Lower leg skin (tissue), 4 donors: Measurements from ENCODE around the gene CFL2. TPM values are rescaled to one million over a fixed set of nuclear protein-coding genes. Genes with fewer than 3 reads are reported as not detected.
"Not testable (repeated sequence)": the region's sequence is repeated elsewhere in the genome, so short reads cannot be mapped to it uniquely, and the experiment has no call there.

Source experiments
- DNase-seq, 2 donors: peaks; one replicate each; pipeline ENCODE4 v3.0.0-alpha.2; 2019; ENCODE audit warnings: low spot score in 2 of 2
- H3K4me3 ChIP-seq: fragments of 200-600 bp; sonication (generic); 2 replicates; pipeline ENCODE4 v1.5.1; 2017; ENCODE audit warnings: mild to moderate bottlenecking, low read depth; ENCODE audit not compliant: poor library complexity, severe bottlenecking
- POLR2A ChIP-seq, 2 donors: fragments of 450-650 bp; IDR thresholded peaks; one replicate each; pipeline ENCODE4 v1.6.1; 2016 to 2017; ENCODE audit warnings: antibody characterized with exemption in 2 of 2, mild to moderate bottlenecking in 1 of 2, moderate library complexity in 1 of 2
- WGBS, 2 donors: methylation state at CpG; one replicate each; pipeline ENCODE4 v1.1.5; 2018; 5-methylcytosine and 5-hydroxymethylcytosine counted together
- intact Hi-C: fragments of 100-400 bp; cut with DNase I; formaldehyde crosslinking; loops from one replicate; pipeline ENCODE4 v1.15.0; 2023; ENCODE audit warnings: low total_unique reads
- total RNA-seq, 4 donors: library from RNA; depleted of rRNA; stranded (reverse); fragments of >200 nt; gene quantifications; one replicate each; pipeline ENCODE4 v1.1.0, GENCODE V29; 2016
- TF ChIP-seq, protein P1 (sequence below), 3 donors: fragments of 450-650 bp; IDR thresholded peaks; one replicate each; pipeline ENCODE4 v1.5.1; 2016; ENCODE audit warnings: antibody characterized with exemption in 3 of 3, mild to moderate bottlenecking in 3 of 3, moderate library complexity in 2 of 3

Gene CFL2
- total RNA-seq, 4 donors from 2014 or later: 5.7 to 16.4 (median 9.1) TPM

DNA sequence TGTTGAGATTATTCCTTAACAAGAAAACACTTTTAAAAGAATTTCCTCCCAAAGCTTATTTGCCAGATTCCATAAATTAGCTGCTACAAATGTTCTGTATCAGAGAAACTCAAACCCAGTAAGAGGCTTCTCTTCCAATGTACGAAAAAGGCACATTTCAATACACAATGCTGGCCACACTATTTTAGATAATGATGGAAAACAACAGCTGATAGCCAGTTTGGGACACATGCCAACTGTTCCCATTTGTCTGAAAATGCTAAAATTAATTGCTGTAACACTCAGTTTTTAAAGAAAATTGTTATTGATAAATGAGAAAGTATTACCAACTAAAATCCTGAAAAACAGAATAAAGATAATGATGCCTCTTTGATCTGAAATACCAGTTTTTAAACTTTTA lies 4.4 kb downstream of the CFL2 start:
- no peak for DNase-seq
- 55 to 81% methylated on average over 1 of the region's 1 CpG for WGBS, 2 donors
- intact Hi-C loops: no loop called here
- no peak overlapping the region for H3K4me3 ChIP-seq
- TF ChIP-seq POLR2A (IDR thresholded peaks at IDR 0.05): no peak
- TF ChIP-seq, protein P1, sequence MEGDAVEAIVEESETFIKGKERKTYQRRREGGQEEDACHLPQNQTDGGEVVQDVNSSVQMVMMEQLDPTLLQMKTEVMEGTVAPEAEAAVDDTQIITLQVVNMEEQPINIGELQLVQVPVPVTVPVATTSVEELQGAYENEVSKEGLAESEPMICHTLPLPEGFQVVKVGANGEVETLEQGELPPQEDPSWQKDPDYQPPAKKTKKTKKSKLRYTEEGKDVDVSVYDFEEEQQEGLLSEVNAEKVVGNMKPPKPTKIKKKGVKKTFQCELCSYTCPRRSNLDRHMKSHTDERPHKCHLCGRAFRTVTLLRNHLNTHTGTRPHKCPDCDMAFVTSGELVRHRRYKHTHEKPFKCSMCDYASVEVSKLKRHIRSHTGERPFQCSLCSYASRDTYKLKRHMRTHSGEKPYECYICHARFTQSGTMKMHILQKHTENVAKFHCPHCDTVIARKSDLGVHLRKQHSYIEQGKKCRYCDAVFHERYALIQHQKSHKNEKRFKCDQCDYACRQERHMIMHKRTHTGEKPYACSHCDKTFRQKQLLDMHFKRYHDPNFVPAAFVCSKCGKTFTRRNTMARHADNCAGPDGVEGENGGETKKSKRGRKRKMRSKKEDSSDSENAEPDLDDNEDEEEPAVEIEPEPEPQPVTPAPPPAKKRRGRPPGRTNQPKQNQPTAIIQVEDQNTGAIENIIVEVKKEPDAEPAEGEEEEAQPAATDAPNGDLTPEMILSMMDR (IDR thresholded peaks at IDR 0.05): no peak

DNA sequence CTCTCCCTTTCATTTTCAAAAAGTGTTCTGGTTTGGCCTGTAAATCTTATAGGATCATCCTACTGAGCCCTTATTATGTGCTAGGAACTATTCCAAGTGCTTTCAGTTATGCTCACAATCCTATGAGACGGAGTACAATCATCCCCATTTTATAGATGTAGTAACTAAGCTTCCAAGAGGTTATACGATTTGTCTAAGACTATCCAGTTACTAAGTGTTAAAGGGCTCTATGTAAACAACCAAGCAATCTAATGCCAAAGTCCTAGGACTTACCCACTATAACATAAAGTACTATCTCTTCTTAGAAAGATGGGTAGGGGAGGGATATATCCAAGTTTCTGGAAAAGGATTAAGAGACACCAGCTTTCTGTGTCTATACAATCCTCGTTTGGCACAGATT lies 6.7 kb downstream of the CFL2 start:
- TF ChIP-seq POLR2A (IDR thresholded peaks at IDR 0.05): no peak
- TF ChIP-seq, protein P1 (IDR thresholded peaks at IDR 0.05): no peak
- H3K4me3 ChIP-seq: no peak overlapping the region
- DNase-seq: no peak
- intact Hi-C loops: no loop called here
- 91% methylated on average over 3 of the region's 3 CpGs for WGBS, 2 donors

DNA sequence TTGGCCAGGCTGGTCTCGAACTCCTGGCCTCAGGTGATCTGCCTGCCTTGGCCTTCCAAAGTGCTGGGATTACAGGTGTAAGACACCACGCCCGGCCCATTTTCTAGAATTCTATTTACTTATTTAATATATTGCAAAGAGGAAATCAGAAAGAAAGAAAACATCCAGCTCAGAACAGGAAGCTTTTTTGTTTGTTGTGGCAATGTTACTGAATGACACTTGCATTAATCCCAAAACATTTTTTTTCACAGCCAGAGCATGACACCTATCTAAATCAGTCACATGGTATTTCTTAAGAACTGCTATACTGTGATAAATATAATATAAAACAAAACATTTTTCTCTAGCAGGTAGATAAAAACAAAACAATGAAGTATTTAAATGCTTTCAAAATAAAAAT lies 12.6 kb downstream of the CFL2 start:
- no peak overlapping the region for H3K4me3 ChIP-seq
- 98 to 99% methylated on average over 3 of the region's 3 CpGs for WGBS, 2 donors
- intact Hi-C loops: no loop called here
- no peak for DNase-seq
- no peak for TF ChIP-seq POLR2A (IDR thresholded peaks at IDR 0.05)
- TF ChIP-seq, protein P1 (IDR thresholded peaks at IDR 0.05): no peak

DNA sequence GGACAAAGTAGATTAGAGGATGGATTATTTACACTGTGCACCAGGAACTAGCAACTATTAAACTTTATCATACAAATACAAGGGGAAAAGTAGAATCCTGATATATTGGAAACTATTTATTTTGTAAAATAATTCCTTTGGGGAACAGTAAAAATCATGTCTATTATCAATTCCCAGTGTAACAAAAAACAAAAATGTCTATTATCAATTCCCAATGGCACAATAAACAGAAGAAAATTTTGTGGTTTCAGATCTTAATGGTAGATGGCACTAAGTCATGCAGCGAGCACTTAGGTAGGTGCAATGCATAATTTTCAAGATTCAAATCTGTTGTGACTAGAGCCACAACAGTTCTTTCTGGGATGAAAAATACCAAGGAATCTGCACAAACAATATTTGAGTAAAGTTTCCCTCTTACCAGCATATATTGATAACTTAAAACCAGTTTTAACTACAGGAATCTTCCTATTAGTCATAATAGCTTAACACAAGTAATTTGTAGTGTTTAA lies 13.7 kb downstream of the CFL2 start:
- no peak overlapping the region for H3K4me3 ChIP-seq
- DNase-seq: no peak
- TF ChIP-seq, protein P1 (IDR thresholded peaks at IDR 0.05): no peak
- TF ChIP-seq POLR2A (IDR thresholded peaks at IDR 0.05): no peak
- intact Hi-C loops: no loop called here
- 92 to 95% methylated on average over 1 of the region's 1 CpG for WGBS, 2 donors

DNA sequence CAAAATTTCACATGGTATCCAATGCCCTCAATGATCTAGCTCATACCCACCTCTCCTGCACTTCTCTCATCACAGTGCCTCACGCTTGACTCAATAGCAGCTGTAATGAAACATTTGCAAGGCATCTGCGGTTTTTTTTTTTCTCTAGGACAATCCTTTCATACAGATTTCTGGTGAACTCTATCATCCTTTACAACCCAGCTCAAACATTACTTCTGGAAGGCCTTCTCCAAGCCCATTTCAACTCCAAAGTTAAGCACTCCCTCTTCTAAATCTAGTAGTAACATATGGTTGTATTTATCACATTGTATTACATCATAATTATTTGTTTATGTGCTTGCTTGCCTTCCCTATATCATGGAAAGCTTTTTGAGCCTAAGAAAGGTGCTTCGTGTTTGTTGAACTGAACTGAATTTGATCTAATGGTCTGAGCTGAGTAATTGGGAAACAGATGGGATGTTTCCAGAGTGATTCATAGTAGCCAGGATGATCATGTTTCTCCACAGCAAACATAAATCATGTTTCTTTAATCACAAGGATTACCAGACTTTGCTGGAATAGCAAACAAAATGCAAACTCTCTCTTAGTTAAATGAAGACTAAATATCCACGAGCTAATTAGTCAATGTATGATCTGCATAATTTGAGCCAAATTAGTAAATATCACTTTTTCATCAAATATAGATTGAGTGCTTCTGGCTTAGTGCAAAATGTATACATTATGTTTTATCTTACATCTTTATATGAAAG lies 14.3 kb downstream of the CFL2 start:
- WGBS, 2 donors: 41 to 43% methylated on average over 4 of the region's 4 CpGs
- DNase-seq: no peak

DNA sequence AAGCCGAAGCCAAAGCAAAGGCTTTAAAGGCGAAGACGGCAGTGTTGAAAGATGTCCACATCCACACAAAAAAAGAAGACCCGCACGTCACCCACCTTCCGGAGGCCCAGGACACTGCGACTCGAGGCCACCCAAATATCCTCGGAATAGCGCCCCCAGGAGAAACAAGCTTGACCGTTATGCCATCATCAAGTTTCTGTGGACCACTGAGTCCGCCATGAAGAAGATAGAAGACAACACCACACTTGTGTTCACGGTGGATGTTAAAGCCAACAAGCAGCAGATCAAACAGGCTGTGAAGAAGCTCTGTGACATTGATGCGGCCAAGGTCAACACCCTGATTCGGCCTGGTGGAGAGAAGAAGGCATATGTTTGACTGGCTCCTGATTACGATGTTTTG lies 20.2 kb downstream of the CFL2 start:
- WGBS, 2 donors: 93 to 94% methylated on average over 16 of the region's 16 CpGs
- intact Hi-C loops, H3K4me3 ChIP-seq, DNase-seq: not testable (repeated sequence)

More for the DNA sequence above, 14.3 kb downstream of the CFL2 start:
- TF ChIP-seq, protein P1 (IDR thresholded peaks at IDR 0.05): no peak
- TF ChIP-seq POLR2A (IDR thresholded peaks at IDR 0.05): no peak
- H3K4me3 ChIP-seq: no peak overlapping the region
- intact Hi-C loops: no loop called here
